ENCODE data around the gene SMAD3.

SMAD3 gene

GRCh38 chr15:67082007-67082536 lies 16.7 kb downstream of the SMAD3 start:
- no peak for DNase-seq

GRCh38 chr15:67083135-67083762 lies 17.8 kb downstream of the SMAD3 start:
- DNase-seq, result no peak

GRCh38 chr15:67084561-67084960 lies 19.2 kb downstream of the SMAD3 start:
- no peak for DNase-seq

GRCh38 chr15:67085237-67085817 lies 19.9 kb downstream of the SMAD3 start:
- no peak for DNase-seq

GRCh38 chr15:67085818-67086636 lies 20.6 kb downstream of the SMAD3 start:
- DNase-seq, result no peak

- DNase-seq, result no peak
Measured at GRCh38 chr15:67086637-67086914, 21.2 kb downstream of the SMAD3 start.

- no peak for DNase-seq
Measured at GRCh38 chr15:67087507-67088172, 22.2 kb downstream of the SMAD3 start.

- no peak for DNase-seq
Measured at GRCh38 chr15:67089217-67090193, 24.1 kb downstream of the SMAD3 start.

- no peak for DNase-seq
Measured at GRCh38 chr15:67090297-67091070, 25.1 kb downstream of the SMAD3 start.

- DNase-seq, result no peak
Measured at GRCh38 chr15:67091071-67091979, 25.9 kb downstream of the SMAD3 start.

- no peak for DNase-seq
Measured at GRCh38 chr15:67091980-67092677, 26.7 kb downstream of the SMAD3 start.

GRCh38 chr15:67092752-67093503 lies 27.5 kb downstream of the SMAD3 start:
- no peak for DNase-seq

- DNase-seq, result no peak
Measured at GRCh38 chr15:67093504-67093862, 28.1 kb downstream of the SMAD3 start.

- DNase-seq, result no peak
Measured at GRCh38 chr15:67094001-67094826, 28.8 kb downstream of the SMAD3 start.

GRCh38 chr15:67095912-67096311 lies 30.5 kb downstream of the SMAD3 start:
- no peak for DNase-seq

- no peak for DNase-seq
Measured at GRCh38 chr15:67096546-67097294, 31.3 kb downstream of the SMAD3 start.

GRCh38 chr15:67097424-67097823 lies 32.0 kb downstream of the SMAD3 start:
- DNase-seq, result no peak

Data from NCI-H526 treated with DMSO at 0.1 percent for 48 hours (cell line).